ENCODE results near the gene GADD45B.

DNA sequence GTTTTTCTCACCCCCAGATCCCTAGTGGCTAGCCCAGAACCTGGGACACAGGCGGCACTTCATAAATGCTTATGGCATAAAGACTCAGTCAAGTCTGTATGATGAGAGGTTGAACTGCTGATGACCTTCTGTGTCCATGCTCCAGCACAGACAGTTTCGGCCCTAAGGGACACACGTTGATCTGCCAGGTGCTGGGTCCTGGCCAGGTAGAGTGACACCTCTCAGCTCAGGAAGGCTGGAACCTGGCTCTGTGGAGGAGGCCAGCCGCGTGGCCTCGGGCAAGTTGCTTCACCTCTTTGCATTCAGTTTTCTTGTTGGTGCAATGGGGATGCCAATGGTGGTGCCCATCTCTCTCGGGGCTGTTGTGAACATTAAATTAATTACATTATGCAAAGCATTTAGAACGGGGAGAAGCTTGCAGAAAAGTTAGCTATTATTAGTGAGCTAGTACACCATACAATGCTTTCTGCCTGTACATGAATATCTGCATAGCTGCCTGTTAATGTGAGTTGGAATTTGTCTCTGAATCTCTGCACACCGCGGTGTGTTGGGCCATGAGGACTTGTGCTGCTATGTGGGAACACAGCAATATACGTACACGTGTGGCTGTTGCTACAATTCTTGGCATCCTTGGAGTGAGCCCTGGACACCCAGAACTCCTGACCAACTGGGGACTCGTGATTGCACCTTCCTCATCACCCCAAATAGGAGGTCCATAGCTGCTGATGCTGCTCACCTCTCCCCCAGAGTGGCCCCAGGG lies 8.4 kb downstream of the GADD45B start:
- TF ChIP-seq POLR2A (IDR thresholded peaks at IDR 0.05): no peak
- TF ChIP-seq CTCF (IDR thresholded peaks at IDR 0.05): no peak
